HG02981 (cell line): ENCODE measurements around the gene SCFD1.
A peak's percentile ranks its signal among the peaks of the same experiment; 100 is the strongest.
"Not testable (repeated sequence)": the region's sequence is repeated elsewhere in the genome, so short reads cannot be mapped to it uniquely, and the experiment has no call there.

Source experiments
- ATAC-seq: cut with Tn5 transposase; IDR thresholded peaks from one replicate; pipeline ENCODE4 v1.9.1; 2021; ENCODE audit warnings: mild to moderate bottlenecking, moderate library complexity; ENCODE audit not compliant: unreplicated experiment

The SCFD1 gene

DNA sequence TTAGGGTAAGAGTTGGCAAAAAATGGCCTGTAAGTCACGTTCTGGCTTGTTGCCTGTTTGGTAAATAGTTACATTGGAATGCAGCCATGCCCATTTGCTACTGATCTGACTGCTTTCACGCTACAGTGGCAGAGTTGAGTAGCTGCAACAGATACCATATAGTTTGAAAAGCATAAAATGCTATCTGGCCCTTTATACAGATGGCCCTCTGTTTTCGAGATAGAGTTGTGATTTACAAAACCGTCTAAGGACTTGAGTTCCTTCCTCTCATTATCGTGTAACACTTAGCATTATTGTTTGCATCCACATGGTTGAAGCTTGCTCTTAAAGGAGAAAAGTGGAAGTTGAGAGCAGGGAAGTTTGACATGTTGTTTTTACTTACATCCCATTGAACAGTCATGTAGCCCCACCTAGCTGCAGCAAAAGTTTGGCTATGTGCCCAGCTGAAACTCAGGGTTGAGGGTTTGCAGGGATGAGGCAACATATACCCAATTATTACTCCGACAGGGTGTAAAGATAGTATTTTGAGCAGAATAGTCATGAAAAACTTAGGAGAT lies 11.3 kb upstream of the SCFD1 start:
- ATAC-seq = no peak

DNA sequence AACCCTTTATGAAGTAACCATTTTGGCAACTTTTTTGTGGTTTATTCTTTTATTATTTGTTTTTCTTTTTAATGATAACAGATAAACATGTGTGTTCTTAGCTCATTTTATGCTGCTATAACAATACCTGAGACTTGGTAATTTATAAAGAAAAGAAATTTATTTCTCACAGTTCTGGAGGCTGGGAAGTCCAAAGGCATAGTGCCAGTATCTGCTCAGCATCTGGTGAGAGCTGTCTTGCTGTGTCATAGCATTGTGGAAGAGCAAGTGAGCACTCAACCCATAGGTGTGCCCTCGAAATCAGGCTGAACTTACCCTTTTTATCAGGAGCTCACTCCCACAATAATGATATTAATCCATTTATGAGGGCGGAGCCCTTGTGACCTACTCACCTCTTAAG lies 8.0 kb upstream of the SCFD1 start:
- no peak for ATAC-seq

DNA sequence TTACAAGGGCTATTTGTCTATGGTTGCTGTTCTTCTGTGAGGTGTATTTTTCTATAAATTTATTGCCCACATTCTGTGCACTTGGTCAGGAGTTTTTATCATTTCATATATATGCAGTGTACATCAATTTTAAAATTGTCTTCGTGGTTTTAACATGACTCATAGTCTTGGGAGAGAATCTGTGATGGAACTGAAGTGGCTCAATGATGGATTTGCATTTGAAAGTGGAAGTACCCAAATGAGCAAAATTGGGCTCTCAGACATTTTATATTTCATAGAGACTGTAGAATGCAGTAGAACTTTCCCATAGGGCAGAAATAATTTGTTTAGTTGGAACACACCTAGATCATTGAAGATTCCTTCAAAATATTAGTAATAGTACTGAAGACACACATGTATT lies 1.9 kb upstream of the SCFD1 start:
- ATAC-seq = peak; percentile 40

DNA sequence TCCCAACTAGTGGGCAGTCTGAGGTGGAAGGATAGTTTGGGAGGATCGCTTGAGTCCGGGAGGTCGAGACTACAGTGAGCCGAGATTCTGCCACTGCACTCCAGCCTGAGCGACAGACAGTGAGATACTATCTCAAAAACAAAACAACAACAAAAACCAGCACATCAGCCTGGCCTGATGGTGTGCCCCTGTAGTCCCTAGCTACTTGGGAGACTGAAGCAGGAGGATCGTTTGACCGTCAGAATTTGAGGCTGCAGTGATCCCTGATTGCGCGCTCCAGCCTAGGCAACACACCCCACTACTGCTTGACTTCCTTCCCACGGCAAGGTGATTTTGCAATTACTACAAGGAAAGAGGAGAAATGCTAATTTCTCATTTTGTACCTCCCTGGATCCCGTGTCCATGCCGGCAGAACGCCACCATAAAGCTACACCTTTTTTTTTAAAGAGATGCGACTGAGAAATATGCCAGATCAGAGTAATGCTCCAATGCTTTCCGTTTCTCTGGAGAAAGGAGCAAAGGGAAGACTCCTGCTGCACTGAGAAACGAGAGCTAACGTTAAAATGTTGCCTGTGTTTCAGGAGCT lies 672 bp upstream of the SCFD1 start:
- ATAC-seq = peak; percentile 3

DNA sequence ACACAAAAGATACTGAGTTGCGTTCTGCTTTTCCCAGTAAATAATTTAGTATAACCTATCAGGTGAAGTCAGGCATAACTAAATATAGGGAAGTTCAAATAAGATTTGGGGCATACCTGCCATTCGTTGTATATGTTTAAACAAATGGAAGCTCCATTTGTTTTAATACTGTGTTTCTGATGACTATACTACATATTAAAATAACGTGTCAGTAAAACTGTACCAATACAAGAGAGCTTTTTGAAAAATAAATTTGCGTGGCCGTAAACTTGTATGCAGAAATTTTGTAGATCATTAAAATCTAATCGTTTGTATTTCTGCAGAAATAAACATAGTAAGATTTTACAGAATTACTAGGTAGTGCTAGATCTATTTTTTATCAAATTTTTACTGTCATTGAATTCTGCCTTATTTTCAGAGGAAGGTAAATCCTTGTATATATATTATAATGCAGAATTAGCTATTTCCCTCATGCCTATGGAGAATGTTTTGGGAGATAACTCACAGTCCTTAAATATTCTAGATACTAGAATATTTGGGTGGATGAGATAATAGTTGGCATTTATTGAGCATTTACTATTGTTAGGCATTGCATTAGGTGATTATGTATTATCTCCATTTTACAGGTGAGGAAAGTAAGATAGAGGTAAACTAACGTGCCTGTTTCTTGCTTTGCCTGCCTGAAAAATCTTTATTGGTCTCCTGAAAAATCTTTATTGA lies 1.5 kb downstream of the SCFD1 start:
- ATAC-seq = no peak

DNA sequence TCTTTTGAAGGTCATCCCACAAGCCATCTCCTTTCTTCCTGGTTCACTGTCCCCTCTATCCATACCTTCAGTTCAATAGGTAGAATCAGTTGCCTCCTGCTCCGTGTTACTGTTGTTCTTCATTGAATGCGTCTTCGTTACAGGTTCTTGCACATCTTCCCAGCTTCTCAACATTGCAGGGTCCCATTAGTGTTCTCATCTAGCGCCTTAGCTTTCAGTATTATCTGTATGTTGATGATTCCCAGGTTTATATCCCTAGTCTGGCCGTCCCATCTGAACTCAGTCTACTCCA lies 2.0 kb downstream of the SCFD1 start:
- no peak for ATAC-seq

DNA sequence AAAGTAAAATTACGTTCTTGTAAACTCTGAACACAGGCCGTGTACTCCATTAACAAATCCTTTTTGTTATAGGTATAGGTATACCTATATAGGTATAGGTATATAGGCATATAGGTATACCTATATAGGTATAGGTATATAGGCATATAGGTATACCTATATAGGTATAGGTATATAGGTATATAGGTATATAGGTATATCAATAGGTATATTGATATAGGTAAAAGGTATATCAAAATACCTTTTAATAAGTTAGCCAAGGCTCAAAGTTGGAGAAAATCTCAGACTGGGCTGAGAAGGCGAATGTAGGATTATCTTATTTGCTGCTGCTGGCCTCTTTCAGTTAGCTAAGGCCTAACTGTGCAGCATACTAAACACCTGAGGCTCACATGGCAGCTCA lies 3.4 kb downstream of the SCFD1 start:
- no peak for ATAC-seq

DNA sequence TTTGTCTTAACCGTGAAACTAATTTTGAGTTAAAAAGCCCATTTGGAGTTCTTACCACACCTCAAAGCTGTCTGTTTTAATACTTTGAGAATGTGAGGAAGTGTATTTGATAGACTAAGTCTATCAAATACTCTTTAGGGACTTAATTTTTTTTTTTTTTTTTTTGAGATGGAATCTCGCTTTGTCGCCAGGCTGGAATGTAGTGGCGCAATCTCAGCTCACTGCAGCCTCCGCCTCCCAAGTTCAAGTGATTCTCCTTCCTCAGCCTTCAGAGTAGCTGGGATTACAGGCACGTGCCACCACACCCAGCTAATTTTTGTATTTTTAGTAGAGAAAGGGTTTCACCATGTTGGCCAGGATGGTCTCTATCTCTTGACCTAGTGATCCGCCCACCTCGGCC lies 7.3 kb downstream of the SCFD1 start:
- ATAC-seq = not testable (repeated sequence)

DNA sequence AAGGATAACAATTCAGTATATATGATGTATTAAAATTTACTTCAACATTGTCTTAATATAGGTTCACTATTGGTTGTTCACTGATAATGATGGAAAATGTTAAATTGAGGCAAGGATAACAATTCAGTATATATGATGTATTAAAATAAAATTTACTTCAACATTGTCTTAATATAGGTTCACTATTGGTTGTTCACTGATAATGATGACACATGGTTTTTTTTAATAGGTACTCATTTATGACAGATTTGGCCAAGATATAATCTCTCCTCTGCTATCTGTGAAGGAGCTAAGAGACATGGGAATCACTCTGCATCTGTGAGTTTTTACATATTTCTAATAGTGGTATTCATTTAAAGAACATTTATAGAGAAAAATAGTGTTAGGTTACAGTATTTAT lies 8.1 kb downstream of the SCFD1 start:
- ATAC-seq = no peak

DNA sequence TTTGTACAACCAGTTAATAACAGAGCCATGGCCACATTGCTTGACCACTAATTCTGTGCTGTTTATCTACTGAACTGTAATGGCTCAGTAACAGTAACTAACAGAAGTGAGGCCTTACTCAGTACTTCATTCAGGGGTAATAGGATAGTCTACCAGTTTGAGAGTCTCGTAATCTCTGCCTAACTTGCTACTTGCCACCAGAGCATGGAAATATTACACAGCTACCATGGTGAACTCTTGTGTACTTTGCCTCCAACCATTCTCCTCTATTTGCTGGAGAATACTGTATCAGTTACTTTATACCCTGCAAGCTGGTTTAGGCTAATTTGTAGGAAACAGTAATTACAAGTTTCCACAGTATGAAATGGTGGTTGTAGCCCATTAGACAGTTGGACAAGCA lies 10.6 kb downstream of the SCFD1 start:
- no peak for ATAC-seq

DNA sequence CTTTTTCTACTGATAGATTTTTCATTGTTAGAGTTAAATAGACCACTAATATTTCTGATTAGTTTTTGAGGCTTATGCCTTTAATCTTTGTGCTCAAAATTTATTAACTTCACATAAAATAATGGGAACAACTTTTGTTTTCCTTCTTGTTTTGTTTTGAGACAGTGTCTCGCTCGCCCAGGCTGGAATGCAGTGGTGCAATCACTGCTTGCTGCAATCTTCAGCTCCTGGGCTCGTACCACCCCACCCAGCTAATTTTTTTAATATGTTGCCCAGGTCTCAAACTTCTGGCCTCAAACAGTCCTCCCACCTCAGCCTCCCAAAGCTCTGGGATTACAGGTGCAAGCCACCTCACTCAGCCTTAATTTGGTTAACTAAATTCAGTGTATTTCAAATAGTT lies 16.8 kb downstream of the SCFD1 start:
- no peak for ATAC-seq

DNA sequence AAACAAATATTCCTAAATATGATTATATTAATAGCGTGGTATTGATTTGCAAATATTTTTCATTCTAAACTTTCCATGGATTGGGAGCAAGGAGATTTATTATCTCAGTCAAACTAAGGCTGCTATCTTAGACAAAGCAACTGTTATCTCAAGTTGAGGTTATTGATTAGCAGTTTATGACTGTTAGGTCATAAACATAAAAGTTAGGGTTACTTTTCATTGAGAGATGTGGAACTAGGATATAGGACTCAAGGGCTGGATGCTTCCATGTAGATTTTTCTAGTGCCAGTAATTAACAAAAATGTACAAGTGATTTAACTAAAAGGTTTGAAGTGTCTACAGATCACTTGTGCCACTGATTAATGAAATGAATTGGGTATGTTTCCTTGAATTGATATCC lies 19.1 kb downstream of the SCFD1 start:
- ATAC-seq = no peak

DNA sequence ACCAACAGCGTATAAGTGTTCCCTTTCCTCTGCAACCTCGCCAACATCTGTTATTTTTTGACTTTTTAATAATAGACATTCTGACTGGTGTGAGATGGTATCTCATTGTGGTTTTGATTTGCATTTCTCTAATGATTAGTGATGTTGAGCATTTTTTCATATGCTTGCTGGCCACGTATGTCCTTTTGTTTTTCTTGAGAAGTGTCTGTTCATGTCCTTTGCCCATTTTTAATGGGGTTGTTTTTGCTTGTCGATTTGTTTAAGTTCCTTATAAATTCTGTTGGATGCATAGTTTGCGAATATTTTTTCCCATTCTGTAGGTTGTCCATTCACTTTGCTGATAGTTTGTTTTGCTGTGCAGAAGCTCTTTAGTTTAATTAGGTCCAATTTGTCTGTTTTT lies 22.3 kb downstream of the SCFD1 start:
- not testable (repeated sequence) for ATAC-seq

DNA sequence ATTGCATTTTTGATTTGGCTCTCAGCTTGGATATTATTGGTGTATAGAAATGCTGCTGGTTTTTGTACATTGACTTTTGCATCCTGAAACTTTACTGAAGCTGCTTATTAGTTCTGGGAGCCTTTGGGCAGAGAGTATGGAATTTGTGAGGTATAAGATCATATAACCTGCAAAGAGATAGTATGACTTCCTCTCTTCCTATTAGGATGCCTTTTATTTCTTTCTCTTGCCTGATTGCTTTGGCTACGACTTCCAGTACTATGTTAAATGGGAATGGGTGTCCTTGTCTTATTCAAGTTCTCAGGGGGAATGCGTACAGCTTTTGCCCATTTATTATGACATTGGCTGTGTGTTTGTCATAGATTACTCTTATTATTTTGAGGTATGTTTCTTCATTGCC lies 23.5 kb downstream of the SCFD1 start:
- no peak for ATAC-seq

DNA sequence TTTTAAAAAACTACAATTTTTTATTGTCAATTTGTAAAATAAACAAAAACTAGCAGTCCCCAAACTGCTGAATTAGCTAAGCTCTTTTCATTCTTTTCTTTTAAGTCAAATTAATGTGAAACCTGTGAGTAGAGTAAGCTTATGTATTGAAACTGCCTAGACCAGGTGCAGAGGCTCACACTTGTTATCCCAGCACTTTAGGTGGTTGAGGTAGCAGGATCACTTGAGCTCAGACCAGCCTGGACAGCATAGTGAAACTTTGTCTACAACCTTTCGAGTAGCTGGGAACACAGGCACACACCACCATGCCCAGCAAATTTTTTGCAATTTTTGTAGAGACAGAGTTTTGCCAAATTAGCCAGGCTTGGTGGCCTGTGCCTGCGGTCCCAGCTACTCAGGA lies 26.4 kb downstream of the SCFD1 start:
- ATAC-seq = no peak

DNA sequence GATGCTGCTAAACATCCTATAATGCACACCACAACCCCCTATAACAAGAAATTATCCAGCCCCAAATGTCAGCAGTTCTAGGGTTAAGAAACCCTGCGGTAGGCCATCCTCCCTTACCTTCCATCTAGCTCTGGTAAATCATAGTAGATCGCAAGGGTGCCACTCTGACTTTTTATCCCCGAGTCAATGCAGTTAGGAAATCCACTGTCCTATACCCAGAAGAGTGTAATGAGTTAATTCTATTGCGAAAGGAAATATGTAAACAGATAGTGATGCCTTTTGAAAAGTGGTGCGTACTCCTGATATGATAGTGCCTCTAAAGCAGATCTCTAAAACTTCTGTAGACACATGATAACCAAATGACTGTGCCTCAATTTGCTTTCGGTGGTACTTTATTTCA lies 29.8 kb downstream of the SCFD1 start:
- no peak for ATAC-seq

DNA sequence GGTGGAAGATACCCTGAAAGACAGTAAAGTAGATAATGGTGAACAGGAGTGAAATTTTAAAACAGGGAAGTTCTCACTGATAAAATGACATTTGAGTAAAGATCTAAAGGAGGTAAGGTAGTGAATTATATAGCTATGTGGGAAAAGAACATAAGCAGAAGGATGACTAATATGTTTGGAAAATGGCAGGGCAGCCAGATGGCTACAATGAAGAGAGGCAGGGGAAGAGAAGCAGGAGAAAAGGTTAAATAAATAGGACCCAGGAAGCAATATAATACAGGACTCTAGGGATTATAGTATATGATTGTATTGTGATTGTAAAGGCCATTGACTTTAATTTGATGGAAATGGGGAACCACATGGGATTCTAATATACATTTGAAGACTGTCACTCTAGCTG lies 33.0 kb downstream of the SCFD1 start:
- ATAC-seq = no peak

DNA sequence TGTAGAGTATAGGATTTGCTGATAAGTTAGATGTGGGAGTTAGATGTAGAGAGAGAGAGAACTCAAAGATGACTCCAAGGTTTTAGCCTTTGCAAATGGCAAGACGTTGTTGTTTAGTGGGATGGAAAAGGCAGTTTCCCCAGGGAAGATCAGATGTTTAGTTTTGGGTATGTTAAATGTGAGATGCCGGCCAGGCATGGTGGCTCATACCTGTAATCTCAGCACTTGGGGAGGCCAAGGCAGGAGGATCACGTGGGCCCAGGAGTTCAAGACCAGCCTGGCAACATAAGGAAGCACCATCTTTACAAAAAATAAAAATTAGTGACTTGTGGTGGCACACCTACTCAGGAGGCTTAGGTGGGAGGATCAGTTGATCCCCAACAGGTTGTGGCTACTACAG lies 33.5 kb downstream of the SCFD1 start:
- no peak for ATAC-seq

DNA sequence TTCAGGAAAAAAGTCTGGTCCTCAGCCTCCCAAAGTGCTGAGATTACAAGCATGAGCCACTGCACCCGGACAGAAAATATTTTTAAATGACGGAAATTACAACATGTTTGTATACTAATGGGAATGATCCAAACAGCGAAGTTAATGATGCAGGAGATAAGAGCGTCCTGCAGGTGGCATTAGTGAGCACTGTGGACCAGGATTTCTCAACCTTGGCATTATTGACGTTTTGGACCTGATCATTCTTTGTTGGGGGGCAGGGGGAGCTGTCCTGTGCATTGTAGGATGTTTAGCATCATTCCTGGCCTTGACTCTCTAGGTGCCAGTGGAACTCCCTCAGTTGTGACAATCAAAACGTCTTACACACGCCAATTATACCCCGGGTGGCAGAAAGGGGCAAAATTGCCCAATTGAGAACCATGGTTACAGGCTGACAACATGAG lies 34.1 kb downstream of the SCFD1 start:
- ATAC-seq = no peak

DNA sequence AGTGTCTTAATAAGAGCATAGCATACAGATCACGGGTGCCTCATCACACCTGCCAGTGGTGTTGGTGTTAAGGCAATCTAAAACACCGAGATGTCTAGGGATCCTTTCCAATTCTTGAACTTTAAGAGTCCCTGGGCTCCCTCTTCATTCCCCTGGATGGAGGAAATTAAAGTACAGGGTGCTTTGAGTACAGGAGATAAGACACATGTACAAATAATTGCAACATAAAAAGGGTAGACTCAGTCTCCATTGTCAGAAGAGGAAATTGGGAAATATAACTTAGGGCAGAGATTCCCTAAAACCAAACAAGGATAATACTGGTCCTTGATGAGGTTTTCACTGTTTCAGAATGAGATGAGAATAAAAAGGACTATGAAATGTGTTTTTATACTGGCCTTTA lies 34.9 kb downstream of the SCFD1 start:
- ATAC-seq = no peak

DNA sequence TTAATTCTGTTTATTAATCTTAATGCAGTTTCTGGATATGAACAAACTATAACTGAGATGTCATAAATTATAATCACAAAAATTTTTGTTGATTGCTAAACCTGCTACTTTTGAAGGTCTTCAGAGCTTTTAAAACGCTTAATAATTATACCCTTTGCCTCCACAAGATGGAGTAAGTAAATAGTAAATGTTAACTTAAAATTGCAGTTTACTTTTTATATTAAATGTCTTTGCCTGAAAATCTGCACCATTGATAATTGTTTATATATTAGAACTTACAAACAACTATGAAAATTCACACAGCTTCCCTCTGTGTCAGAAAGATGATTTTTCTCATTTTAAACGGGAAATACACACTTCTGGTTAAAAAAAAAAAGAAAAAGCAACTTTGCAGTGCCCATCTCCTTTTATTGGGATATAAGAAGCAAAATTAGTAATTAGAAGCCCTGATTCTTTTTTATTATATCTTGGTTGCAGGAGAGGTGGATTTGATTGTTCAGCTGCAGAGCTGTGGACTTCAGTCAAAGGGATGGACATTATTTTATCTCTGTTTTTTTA lies 35.6 kb downstream of the SCFD1 start:
- no peak for ATAC-seq

DNA sequence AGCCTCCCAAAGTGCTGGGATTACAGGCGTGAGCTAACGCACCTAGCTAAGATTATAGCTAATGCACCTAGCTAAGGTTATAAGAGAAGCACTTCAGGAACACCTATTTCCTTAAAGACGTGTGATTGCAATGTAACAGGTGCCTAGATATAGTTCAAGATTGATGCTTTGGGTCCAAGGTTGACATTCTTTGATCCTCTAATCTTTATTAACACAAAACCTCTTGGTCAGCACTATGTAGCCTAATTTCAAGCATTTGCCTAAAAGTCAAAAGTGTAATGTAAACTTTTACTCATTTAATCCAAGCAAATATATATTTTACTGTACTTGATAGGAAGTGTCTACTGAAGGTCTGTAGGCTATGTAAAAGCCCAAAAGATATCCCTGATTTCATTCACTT lies 36.5 kb downstream of the SCFD1 start:
- ATAC-seq = no peak

DNA sequence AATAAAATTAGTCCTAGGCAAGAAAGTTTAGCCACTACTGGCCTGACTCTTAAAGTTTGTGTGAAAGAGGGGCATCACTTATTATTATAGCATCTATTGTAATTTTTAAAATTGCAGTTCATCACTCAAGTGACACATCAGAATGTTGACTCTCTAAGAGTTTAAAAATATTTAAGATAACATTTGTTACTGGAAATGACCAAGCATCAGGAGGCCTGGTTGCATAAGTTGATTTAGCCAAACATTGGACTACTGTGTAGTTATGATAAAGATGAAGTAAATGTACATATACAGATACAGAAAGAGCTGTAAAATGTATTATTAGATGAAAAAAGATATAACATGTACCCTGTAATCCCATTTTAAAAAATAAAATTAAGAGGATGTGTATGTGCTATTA lies 47.5 kb downstream of the SCFD1 start:
- ATAC-seq = no peak
